HG02938 (cell line): Measurements from ENCODE around the gene NSUN7.

ENCODE experiments used
- ATAC-seq: cut with Tn5 transposase; IDR thresholded peaks from one replicate; pipeline ENCODE4 v1.9.1; 2021; ENCODE audit warnings: mild to moderate bottlenecking, moderate library complexity; ENCODE audit not compliant: unreplicated experiment

NSUN7 gene

DNA sequence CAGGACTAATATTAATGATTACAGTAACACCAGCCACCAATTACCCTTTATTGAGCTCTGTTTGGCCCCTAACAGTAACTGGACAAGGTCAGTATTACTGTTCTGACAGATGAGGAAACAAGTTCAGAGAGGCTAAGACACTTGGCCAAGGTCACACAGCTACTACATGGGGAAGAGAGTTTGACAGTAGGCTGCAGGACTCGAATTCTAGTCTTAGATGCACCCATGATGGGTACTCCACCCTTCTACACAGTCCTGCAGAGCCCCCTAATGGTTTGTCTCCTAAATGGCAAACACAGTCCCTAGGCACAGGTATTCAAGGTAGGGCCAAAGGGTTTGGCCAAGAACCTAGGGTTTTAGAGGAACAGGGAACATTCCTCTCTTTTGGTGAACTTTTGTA is 93.9 kb downstream of the NSUN7 start:
- ATAC-seq: no peak

DNA sequence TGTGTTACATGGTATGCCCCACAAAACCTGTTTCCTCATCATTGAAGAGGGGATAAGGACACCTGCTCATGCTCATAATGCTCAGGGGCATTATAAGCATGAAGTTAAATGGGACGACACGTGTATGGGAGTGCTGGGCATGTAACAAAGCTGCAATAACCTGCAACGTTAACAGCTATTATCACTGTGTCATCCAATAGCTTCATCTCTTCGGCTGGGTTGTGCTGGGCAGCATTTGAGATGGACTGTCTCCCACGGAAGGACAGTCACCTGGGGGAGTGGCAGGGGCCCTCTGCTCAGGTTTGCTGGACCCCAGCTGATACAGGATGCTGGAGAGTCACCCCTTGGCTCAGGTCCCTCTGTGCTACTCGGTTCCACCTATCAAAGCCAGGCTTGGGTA is 94.5 kb downstream of the NSUN7 start:
- ATAC-seq: no peak

GRCh38 chr4:40845154-40845835 is 95.5 kb downstream of the NSUN7 start:
- no peak for ATAC-seq

DNA sequence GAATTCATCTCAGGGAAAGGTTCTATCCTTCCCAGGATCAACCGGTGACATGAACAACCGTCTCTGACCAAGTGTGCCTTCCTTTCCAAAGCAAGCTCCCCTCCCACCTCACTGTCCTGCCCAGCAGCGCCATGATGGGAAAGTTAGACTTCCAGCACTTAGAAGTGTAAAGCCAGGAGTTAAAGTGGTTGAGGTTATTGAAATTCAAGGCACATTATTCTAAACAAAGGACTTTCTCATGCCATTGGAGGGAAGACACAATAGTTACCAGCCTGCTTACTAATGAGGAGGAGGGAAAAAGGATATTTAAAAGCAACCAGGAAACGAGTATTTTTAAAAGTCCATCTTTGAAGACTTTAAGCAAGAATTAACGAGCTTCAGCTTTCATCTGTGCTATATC is 96.8 kb downstream of the NSUN7 start:
- ATAC-seq: no peak

DNA sequence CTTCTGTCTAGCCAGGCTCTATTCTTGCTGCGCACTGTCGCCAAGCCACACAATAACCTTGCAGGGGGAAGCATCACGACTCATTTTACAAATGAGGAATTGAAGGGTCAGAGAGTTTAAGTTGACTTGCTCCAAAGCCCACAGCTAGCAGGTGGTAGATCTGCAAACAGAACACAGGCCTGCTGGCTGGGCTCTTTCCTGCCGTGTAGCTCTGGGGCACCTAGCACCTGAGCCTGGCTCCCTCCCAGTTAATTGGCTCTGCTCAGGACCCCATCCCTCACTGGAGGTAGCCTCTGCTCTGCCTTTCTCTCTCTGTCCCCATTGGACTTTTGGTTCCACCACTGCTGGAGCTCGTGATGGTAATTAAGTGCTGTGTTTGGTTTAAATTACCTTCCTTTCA is 98.5 kb downstream of the NSUN7 start:
- no peak for ATAC-seq

DNA sequence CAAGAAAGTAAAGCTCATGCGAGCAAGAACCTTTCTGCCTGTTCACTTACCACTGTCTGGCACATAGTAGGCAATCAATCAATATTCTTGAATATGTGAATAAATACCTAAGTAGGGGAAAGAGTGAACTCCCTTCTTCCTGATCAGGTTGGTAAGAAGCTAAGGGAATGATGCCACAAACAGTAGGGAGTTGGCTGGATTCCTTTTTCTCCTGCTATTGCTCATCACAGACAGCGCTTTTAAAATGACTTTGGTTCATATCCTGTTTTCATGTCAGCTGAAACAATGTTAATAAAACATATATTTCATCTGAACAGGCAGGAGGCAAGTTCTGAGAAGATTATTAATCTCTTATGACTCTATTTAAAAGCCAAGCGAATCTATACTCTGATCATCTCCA is 99.2 kb downstream of the NSUN7 start:
- ATAC-seq: no peak

DNA sequence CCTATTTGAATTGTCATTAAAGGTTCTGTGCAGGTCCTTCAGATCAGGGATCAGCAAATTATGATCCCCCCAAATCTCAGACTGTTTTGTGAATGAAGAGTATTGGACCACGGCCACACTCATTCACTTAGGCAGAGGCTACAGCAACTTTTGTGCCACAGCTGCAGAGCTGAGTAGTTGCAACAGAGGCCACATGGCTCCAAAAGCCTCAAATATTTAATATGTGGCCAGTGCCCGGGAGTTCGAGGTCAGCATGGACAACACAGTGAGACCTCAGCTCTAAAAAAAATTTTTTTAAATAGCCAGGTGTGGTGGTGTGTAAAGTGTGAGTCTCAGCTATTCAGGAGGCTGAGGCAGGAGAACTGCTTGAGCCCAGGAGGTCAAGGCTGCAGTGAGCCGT is 100.7 kb downstream of the NSUN7 start:
- no peak for ATAC-seq

- ATAC-seq: no peak
Measured at GRCh38 chr4:40856277-40856839, 106.6 kb downstream of the NSUN7 start.

- peak; percentile 77 for ATAC-seq
Measured at GRCh38 chr4:40856840-40857362, 107.1 kb downstream of the NSUN7 start.

DNA sequence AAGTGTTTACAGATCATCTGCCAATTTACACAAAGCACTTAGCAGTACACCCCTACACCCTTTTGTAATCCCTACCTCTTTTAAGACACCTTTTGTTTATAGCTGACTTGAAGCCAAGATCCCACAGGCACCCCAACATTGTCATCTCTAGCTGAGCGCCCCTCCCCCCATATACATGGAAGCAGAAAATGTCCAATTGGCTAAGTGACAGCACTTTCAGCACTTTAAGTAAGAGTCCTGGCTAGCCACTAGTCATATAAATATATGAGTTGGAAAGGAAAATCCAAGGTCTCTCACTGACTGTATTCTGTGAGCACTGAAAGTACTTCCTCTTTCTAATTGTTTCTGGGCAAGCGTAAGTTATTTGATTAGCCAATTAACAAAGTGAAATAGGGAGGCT is 108.2 kb downstream of the NSUN7 start:
- ATAC-seq: no peak

GRCh38 chr4:40858962-40859361 is 109.2 kb downstream of the NSUN7 start:
- ATAC-seq: no peak
